Amygdala (tissue), 56 donors: Measurements from ENCODE around the gene ABCC9.
A peak's percentile ranks its signal among the peaks of the same experiment; 100 is the strongest.

Source experiments
- DNase-seq, 56 donors: peaks; one replicate each; lab custom pipeline; 2025; lab: John Stamatoyannopoulos, UW

ABCC9 gene

DNA sequence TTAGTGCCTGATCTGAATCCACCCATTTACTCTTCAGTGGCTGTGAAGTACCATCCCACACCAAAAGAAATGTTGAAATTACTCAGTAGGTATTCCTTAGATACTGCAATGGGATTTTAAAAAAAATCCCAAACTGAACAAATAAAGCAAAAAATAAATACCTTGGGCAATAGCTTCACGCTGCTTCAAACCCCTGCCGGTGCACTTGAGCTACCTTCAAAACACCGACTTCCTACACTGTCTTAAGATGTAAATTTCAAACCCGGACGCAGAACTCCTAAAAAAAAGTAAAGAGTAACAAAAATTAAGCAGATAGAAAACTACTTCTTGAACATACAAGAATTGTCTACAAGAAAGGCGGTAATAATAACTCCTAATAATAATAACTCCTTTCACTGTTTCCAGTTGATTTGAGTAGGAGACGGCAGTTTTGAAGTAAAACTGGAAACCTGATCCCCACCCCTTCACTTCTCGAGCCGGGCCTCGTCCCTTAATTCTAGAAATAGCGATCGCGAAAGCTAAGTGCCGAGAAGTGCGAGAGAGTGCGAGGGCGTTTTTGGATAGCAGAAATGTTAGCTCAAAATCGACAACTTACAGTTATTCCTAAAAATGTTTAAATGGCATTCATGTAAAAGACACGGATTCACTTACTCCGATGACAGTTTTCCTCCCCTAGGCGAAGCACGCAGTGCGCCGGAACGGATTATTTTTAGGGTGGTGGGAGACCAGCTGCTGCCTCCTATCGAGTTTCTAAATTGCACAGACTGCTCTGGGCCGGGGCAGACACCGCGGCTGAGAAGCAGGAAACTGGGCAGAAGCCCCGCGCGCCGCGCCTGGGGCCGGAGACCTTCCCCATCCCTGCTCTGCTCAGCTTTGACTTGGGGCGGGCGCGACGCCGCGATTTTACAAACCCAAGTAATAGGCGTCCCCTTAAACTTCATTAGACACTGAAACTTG is at the start of gene ABCC9:
ABCC9 (minus strand) TSS at position 878 of the 957 bp plus-strand sequence. CDS start 4,752 bp downstream, outside the sequence.
- DNase-seq = peak in 18 of 56 donors; percentile 3 to 43 (median 18)

DNA sequence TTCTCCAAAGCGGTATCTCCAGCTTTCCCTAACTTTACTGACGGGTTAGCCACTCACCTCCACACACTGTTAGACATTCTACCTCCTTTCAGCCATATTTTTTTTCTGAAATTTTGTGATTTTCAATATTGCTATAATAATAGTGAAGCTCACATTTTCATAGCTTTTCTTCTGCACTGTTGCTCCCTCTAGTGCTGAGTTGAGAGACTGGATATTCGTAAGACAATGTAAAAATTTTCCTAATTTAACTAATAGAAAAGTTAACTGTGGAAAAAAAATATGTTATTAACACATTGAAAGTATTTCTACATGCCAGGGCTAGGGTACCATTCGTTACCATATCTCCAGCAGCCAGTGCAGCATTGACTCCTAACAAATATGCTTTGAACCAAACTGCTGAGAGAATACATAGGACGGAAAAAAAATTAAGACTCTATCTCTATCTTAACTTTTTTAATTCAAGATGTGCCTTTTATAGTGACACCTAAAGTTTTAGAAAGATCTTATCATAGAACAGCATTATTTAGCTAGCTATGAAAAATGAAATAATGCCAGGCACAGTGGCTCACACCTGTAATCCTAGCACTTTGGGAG is 48.7 kb upstream of the ABCC9 start:
- no peak for DNase-seq

DNA sequence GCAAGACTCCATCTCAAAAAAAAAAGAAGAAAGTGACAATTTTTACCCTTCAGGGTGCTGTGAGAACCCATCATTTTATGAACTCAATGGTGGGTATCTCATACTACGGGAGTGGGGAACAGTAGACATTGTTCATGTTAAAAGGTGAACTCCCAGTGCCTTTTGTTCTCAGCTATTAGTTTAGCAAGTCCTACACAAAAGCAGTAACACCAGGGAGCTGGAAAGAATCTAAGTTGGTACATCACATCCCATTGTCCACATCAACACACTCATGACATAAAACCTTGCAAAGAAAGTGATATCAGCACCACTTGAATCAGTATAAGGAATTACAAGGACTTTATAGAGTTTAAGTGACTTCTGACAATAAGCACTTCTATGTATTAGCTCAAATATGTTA is 47.4 kb upstream of the ABCC9 start:
- no peak for DNase-seq

DNA sequence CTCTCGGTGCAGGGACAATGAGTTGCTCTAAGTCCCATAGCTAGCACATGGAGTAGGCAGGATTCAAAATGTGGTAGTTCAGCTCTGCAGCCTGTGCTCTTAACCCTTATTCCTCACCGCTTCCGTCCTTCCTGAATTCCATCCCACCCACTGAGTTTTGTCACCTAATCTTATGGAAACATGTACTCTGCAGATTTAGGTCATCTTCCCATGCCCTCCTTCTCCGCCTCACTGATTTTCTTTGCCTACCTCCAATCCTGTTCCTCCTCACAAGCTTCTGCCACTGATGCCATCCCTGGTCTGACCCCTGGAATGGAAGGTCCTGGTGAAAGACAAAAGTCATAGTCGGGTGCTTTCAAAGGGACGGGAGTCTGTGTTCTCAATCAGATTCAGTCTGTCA is 46.5 kb upstream of the ABCC9 start:
- no peak for DNase-seq

DNA sequence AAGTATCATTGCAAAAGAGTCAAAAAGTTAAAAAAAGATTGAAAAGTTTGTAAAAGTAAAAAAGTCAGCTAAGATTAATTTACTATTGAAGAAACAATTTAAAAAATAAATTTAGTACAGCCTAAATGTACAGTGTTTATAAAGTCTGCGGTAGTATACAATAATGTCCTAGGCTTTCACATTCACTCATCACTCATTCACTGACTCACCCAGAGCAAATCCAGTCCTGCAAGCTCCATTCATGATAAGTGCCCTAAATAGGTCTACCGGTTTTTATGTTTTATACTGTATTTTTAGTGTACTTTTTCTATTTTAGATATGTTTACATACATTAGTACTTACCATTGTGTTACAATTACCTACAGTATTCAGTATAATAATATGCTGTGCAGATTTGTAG is 43.9 kb upstream of the ABCC9 start:
- DNase-seq = no peak

DNA sequence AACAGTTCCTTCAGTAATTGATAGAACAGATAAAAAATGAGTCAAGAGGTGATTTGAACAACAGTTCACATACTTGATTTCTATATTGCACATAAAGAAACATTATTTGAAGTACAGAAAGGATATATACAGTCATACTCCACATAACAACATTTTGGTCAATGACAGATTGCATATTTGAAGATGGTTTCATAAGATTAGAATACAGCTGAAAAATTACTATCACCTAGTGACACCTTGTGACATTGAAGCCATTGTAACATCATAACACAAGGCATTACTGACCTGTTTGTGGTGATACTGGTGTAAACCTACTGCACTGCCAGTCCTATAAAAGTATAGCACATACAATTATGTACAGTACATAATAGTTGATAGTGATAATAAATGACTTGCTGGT is 43.1 kb upstream of the ABCC9 start:
- no peak for DNase-seq

DNA sequence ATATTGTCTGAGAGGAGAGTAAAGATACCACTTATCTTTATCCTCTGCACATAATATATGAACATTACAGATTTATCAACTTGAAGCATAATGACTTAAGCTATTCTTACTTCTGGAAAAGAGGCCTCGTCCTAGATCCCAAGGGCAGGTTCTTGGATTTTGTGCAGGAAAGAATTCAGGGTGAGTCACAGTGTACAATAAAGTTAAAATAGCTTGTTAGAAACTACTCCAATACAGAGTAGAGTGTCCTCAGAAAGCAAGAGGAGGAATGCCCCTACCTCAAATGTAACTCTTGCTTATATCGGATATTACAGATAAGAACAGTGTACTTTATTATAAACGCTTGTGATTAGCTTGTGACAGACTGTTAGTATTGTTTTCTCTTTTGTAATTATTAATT is 41.9 kb upstream of the ABCC9 start:
- DNase-seq = no peak

DNA sequence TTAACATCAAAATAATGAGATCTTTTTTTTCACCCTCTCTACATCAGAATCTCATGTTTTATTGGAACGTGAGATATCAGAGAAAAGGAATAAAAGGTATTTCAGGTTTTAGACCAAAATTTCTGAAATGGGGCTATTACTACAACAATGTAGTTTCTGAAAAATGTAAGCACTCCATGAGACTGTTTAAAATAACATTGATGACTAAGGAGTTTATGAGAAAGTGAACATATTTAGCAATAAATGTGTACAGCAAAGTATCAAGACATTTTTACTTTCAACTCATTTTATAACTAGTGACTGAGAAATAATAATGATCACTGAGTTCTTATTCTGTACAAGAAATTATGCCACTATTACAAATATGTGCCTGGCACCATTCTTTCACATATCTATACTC is 39.3 kb upstream of the ABCC9 start:
- no peak for DNase-seq

DNA sequence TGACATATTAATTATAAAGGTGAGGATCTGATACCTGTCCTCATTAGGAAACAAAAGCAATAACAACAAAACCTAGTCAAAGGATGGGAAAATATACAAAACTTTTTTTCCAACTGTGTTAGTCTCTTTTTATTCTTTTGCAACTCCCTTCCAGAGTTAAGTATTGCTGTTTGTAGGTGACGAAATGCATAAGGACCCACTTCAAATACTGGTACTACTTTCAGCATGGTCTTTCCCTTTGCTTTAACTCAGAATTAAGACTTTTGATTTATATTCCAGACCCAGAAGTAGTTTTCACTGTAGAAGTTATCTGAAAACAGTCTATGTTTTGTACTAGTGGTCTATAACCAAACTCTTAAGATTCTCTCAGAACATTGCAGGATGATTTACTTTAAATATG is 34.1 kb upstream of the ABCC9 start:
- no peak for DNase-seq

DNA sequence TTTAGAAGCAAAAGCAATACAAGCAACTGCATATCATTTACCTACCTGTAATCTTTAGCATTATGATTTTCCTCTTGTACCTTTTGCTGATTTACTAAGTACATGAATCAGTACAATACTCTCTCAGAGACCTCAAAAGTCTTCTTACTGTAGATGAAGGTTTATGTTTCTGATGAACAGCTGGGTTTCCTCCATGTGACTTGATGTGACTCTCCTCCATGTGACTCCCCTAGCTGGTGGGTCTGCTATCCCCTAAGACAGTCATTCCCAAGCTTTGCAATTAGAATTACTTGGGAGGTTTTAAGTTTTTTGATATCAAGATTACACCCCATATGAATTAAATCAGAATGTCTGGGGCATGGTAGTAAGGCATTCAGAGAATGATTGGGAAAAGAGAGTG is 32.0 kb upstream of the ABCC9 start:
- DNase-seq = no peak

DNA sequence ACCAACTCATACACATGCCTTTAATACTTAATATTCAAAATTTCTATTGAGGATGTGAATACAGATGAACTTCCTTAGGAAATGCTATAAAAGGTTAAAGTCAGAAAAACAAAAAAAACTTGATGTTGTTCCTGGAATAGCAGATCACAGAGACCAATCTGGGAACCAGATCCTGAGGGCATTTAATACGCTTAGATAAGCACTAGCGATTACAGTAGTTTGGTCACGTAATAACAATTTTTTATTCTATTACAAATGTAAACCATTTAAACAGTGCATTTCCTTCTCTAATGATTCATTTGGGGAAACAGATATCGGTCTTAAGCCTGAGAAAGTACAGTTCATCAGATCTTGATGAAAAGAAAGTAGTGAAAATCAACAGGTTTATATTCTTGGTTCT is 30.8 kb upstream of the ABCC9 start:
- DNase-seq = no peak

DNA sequence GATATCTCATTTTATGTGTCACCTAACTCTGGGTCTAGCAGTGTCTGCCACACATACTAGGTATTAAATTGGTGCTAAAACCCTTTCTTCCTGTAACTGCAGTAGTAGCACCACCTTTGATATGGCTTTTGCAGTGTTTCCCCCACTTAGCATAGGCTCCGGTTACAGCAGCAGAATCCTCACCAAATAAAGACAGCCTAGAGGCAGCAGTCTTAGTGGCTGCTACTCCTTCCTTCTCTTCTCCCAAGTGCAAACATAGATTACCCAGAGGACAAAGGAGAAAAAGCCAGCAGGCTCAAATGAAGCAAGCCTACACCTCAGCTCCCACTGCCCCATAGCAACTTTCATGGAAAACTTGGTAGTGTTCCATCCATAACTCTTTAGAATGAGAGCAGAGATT is 30.1 kb upstream of the ABCC9 start:
- no peak for DNase-seq

DNA sequence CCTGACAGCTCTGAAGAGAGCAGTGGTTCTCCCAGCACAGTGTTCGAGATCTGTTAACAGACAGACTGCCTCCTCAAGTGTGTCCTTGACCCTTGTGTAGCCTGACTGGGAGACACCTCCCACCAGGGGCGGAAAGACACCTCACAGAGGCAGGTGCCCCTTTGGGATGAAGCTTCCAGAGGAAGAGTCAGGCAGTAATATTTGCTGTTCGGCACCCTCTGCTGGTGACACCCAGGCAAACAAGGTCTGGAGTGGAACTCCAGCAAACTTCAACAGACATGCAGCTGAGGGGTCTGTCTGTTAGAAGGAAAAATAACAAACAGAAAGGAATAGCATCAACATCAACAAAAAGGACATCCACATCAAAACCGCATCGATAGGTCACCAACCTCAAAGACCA is 21.6 kb upstream of the ABCC9 start:
- DNase-seq = no peak

DNA sequence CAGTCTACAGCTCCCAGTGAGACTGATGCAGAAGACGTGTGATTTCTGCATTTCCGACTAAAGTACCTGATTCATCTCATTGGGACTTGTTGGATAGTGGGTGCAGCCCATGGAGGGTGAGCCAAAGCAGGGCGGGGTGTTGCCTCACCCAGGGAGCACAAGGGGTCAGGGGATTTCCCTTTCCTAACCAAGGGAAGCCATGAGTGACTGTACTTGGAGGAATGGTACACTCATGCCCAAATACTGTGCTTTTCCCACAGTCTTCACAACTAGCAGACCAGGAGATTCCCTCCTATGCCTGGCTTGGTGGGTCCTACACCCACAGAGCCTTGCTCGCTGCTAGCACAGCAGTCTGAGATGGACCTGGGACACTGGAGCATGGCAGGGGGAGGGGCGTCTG is 21.0 kb upstream of the ABCC9 start:
- DNase-seq = no peak

DNA sequence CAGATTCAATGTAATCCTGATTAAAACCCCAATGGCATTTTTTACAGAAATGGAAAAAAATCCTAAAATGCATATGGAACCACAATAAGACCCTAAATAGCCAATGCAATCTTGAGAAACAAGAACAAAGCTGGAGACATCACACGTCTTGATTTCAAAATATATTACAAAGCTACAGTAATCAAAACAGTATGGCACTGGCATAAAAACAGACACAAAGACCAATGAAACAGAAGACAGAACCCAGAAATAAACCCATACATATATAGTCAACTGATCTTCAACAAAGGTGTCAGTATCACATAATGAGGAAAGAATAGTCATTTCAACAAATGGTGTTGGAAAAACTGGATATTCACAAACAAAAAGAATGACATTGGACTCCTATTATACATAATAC is 9.4 kb upstream of the ABCC9 start:
- no peak for DNase-seq

DNA sequence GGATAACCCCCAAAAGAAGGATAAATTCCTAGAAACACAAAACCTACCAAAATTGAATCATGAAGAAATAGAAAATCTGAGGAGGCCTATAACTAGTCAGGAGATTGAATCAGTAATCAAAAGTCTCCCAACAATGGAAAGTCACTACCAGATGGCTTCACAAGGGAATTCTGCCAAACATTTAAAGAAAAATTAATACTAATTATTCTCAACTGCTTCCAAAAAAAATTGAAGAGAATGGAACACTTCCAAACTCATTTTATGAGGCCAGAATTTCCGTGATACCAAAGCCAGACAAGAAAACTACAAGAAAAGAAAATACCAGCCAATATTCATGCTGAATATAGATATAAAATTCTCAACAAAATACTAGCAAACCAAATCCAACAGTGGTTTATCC is 7.8 kb upstream of the ABCC9 start:
- no peak for DNase-seq

DNA sequence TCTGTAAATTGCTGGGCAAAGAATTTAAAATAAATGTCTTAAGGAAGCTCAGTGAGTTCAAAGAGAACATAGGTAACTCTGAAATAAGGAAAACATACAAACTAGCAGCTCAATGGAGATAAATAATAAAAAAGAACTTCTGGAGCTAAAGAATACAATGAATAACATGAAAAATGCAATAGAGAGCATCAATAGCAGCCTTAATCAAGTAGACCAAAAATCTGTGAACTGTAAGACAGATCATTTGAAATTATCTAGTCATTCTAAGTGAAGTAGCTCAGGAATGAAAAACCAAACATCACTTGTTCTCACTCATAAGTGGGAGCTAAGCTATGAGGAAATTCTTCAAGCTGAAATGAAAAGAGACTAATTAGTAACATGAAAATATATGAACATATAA is 5.8 kb upstream of the ABCC9 start:
- DNase-seq = no peak

DNA sequence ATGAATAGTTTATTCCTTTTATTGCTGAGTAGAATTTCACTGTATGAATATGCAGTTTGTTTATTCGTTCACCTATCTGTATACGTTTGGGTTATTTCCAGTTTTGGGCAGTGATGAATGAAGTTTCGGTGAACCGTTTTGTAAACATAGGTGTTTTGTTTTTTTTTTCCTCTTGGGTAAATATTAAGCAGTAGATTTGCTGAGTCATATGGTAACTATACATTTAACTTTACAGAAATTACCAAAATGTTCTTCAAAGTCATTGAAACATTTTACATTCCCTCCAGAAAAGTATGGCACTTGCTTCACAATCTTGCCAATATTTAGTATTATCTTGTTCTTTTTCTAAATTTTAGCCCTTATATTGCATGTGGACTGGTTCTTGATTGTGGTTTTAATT is 3.8 kb upstream of the ABCC9 start:
- DNase-seq = no peak

DNA sequence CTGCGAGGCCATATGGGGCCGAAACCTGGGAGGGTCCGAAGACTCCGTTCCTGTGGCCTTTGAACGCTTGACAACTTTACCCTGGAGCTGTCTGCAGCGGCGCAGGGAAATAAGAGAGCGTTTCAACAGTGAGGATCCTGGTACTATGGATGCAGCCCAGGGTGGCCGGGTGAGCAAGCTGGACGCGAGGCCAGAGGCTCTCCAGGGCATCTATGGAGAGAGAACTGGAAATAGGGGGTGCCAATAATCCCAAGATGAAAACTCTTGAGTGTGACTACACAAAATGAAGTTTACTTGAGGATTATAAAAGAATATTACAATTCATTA is 1.1 kb upstream of the ABCC9 start:
- DNase-seq = no peak

DNA sequence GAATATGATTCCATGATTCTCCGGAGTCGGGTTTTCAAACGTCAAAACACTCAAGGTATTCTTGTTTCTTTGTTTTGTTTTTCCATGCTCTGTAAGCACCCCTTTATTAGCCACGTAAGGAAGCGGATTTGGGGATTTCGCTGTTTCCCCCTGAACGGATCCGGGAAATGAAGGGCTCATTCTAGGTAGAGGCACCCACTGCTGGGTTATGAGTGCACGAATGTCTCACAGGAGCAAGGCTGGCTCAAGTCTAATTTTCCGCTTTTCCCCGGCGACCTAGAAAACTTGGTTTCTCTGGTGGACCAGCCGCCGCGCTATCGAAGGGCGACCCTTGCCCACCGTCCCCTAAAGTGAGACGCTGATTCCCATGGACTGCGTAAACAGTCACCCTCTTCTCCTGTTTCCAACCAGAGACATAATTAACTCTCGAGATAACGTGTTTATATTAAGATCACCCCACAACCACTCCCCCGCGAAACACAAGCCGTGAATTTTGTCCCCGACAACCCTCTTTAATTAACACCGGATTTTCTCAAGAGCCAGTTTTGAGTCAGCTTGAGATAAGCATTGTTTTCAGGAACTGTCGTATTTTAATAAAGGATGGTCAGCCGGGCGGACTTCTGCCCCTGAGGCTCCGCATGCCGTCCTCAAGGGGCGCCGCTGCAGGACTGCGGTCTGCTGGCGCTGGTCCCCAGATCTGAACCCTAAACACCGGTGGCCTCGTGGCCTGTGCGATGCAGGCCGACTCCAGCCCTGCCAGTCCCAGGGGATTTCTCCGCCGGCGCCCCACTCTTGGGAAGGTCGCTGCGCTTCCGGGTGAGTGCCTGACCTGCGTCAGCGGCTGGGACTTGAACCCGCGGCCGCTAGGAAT is 515 bp upstream of the ABCC9 start:
- DNase-seq = peak in 8 of 56 donors; percentile 0 to 17 (median 6)

DNA sequence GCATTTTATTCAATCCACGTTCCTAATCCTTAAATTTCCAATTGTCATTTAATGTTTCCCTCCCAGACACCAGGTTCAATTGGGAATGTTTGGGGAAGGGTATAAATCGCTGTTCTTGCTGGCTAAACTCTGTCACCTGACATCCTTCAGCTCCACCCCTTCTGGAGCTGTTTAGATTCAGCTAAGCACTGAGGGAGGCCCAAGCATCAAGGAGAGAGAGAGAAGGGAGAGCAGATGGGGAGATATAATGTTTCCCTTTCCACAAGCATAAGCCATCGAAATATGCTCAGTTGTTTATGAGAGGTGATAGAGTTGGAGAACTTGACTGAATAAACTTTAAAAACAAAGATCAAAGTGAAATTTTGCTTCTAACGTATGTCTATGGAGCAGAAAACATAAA is 1.8 kb downstream of the ABCC9 start:
- no peak for DNase-seq
